ENCODE data around the gene DDO.

Gene DDO

DNA sequence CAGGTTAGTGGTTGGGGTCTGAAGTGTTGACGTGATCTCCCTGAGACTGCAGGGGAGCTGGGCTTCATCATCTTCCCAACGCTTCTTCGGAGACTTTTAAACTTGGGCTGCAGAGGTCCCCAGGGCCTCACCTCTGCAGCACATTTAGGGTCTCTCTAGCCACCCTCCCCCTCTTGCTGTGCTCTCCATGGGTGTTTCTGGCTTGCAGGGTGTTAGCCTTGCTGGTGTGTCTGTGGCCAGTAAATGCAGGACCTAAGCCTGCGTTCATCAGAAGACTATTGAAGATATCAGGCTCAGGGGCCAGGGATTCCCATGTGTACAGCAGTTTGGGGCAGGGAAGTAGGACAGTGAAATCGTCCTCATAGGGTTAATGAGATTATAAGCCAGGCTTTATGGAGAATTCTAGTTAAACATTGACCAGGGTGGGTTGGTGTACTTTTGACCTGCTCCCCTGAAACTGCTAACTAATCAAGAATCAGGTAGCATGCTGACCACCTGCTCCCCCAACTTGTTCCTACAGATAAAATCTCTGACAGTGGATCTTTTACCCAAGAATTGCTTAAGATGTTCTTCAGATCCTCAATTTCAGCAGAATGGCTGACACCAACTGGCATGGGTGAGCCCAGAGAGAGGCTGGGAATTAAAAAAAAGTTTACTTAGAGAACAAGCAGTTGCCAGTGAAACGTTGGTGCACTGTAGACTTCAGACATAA, 3.8 kb upstream of the DDO start:
- no peak for DNase-seq

DNA sequence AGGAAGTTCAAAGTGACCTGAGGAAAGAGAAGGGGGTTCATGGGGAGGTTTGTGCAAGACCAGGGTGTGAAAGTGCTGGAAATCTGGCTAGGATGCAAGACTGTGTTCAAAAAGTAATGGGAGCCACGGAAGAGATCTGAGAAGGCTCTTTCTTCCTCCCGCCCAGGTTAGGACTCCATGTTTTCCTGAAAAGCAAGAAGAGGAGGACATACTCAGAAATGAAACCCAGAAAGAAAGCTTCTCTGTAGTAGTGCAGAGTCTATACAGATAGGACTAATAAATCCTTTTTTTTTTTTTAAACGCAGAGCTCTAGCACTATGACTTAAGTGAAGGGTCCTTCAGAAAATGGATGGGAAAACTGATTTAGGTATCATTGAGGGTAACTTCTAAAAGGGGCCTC, 3.2 kb upstream of the DDO start:
- DNase-seq = no peak

DNA sequence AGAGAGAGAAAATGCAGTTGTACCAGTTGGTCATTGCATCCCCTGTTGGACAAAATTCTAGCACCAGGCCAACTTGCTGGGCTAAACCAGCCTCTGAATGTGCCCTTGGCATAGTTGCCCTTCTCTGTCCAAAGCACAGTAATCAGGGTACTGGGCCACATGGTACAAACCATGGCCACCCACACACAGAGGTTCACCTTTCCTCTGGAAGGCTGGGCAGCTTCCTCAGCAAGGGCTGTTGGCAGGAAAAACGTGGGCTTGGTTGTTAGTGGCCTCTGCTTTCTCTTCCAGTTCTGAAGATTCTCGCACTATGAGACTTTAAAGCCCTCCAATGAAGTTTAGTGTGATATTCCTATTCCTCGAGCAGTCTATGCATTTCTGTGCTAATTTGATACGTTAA, 706 bp downstream of the DDO start:
- DNase-seq = no peak

DNA sequence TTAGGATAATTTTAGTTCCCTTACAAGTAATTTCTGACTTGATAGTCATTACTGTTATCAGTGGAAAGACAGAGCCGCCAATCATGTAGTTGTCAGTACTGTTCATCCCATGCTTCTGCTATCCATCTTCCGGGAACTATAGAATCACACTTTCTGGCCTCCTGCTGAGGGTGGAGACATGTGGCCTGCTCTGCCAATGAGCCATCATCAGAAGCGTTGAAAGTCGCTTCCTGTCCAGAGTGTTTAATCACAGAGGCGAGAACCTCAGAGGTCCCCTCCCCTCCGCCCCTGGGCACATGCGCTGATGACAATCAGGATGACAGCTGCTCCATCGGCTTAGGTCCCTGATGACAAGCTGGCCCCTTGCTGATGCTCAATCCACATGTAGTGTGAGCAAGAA, 3.0 kb downstream of the DDO start:
- no peak for DNase-seq

DNA sequence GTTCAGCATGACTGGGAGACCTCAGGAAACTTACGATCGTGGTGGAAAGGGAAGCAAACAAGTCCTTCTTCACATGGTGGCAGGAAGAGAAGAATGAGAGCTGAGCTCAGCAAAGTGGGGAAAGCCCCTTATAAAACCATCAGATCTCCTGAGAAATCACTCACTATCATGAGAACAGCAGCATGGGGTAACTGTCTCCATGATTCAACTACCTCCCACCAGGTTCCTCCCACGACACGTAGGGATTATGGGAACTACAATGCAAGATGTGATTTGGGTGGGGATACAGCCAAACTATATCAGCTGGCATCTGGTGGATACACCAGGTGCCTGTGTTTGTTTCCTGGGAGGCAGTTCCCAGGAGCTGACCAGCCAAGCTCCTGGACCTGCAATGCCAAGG, 4.9 kb downstream of the DDO start:
- DNase-seq = no peak

DNA sequence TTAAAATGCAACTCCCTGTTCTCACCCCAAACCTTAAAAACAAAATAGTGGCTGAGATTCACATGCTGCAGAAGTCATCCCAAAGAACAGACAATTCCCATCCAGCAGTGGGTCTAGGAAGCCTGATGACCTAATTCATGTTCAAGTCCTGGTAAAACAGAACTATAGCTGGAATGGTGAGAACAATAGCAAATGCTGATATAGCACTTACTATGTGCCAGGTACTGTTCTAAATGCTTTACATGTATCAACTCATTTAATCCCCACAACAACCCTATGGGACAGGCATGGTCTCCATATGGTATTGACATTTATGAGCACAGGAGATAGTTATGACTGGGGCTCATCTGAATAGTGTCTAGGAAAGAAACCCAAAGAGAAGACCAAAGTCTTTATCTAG, 5.6 kb downstream of the DDO start:
- no peak for DNase-seq

DNA sequence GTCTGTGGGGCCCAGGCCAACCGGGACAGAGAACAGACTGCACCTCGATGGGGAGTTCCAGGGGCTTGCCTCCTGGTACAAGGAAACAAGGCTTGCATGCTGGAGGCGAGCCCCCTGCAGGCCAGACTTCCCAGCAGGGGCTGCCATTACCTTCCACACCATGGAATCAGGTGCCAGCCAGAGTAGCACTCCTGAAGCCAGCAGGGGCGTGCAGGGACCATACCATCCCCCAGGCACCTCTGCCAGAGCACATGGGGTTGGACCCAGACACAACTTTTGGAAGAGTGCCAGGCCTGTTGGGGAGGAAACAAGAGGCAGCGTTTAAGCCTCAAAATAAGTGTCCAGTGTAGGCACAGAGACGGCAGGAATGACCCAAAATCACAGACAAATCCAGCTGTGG, 6.5 kb downstream of the DDO start:
- DNase-seq = no peak

DNA sequence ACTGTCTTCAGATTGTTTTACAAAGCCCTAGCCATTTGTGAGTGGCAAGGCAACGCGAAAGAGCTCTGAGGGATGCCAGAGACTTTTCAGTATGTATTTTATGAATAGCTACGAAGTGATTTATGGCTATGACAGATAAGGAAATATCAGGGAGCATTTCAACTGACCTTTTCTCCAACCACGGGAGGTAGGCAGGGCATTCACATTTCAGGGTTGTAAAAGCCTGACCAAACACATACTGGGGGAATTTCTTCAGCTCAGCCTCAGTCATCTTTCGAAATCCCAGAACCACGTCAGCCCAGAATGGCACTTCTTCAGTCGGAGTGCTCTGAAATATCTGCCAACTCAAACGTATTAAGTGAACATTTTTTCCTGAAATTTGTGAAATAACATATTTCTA, 10.8 kb downstream of the DDO start:
- no peak for DNase-seq

DNA sequence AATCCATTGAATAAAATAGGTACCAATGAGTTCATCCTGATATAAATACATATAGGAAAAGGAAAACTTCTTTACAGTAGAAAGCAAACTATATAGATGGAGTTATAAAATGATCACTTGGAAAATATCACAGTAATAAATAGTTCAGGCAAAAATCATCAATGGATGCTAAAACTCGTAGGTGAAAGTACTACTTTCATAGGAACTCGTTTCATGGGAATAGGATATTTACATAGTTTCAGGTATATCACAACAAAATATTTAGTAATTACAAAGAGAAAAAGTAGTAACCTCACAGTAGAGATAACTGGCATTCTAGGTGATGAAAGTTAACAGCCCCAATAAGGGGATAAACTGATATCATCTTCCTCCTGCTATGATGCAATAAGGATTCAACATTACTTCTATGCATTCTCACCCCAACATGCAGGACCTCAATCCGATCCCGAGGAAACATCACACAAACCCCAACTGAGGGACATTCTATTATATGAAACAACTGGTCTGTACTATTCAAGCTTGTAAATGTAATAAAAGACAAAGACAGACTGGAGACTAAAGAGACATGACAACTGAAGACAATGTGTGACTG, 13.7 kb downstream of the DDO start:
- DNase-seq = no peak

DNA sequence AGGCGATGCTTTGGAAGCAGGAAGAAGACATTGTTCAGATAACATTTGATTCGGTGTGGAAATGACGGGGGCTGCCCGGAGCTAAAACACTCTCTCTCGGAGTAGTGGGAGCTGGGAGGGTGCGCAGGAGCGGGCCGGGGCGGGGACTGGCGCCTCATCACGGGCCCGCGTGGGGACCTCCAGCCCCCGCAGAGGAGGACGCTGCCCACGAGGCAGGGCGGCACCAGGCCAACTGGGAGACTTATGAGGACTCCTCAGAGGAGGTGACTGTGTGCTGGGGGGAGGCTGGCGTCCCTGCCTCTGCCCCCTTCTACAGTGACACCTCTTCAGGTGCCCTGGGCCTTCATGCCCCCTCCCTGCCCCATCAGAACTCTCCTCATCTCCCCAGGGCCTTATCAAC, 15.2 kb downstream of the DDO start:
- no peak for DNase-seq

DNA sequence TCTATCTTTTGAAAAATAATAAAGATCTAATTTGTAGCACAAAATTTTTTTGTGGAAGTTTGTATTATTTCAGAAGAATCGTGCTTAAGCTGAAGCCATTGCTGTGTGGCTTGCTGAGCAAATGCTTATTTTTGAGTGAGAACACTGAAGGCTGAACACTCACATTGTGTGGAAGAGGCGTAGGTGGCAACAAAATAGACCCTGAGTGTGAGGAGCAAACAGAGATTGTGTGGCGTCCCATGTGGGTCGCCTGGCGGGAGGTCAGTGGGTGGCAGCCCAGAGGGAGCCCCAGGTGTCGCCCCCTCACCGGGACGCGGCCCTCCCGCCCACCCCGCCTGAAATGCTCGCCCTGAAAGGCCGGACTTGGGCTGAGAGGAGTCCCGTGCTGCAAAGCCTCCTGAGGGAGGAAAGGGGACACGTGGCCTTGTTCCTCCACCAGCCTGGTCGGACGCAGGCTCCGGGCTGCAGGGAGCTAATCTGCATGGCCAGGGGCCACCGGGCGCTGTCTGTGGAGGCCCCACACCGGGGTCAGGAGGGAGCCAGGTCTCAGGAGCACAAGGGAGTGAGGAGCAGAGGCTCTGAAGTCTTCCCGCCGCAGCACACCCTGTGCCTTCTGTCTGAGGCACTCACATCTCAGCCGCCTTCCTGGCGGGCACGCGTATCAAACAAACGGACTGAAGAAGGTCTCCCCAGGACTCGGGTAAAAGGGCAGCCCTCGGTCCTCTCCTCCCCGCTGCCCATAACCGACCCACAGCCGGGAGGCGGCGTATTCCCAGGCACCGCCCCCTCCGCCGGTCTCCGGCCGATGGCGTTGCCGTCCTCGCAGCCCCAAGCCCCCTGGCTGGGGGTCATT, 15.9 kb downstream of the DDO start:
- no peak for DNase-seq

DNA sequence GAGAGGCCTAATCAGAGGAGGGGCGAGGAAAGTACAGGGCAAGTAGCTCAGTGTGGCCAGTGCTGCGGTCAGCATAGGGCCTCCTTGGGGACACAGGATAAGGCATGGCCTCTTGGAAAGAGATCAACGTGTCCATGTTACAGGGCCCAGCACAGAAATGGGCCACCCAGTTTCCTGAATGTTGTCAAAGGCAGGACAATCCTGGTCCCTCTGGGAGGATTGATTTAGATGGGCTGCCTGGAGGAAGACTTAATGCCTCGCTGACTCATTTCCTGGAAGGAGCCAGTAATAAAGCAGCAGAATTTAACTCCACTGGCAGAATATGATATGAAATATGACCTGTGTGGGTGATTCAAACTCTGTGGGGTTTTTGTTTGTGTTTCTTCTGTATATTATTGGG, 16.6 kb downstream of the DDO start:
- DNase-seq = no peak

DNA sequence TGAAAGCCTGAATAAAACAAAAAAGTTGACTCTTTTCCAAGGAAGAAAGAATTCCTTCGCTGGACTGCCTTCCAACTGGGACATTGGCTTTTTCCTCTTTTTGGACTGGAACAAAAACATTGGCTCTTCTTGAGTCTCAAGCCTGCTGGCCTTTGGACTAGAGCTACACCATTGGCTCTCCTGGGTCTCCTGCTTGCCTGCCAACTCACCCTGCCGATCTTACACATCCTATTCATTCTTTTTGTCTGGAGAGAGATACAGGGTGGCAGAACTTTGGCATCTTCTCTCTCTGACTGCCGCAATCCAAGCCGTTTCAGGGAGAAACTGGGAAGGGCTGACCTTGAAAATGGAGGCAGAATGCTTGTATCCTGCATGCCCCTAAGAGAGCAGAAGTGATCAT, 20.2 kb downstream of the DDO start:
- DNase-seq = no peak

DNA sequence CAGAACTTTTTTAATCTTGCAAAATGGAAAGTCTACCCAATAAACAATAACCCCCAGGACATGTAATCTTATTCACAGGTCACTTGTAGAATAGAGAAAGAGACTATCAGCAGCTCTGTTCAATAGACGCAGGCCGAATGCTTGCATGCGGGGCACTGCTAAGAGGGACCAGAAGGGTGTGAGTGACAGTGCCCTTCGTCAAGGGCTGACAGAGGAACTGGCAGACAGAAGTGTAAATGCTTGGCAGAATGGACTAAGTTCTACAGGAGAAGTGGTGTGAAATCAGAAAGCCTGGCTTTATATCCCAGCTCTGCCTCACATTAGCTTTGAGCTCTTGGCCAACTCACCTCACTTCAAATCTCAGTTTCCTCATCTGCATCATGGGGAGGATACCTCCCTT, 21.0 kb downstream of the DDO start:
- DNase-seq = no peak

DNA sequence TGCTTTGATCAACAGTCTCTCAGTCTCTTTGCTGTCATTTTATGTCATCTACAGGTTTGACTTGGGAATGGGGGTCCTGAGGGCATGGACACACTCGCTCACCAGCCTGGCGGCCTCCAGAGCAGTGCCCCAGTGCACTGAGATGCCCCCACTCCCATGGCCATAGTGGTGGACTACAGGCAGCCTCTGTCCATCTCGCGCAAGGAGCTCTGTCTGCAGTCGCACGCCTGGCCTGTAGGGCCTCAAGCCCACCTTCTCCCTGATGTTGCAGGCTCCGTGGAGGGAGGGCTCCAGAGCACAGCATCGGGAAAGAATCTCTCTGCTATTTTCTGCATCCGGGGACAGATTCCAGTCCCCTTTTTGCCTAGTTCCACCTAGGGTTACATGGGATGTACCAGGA, 22.6 kb downstream of the DDO start:
- DNase-seq = no peak

DNA sequence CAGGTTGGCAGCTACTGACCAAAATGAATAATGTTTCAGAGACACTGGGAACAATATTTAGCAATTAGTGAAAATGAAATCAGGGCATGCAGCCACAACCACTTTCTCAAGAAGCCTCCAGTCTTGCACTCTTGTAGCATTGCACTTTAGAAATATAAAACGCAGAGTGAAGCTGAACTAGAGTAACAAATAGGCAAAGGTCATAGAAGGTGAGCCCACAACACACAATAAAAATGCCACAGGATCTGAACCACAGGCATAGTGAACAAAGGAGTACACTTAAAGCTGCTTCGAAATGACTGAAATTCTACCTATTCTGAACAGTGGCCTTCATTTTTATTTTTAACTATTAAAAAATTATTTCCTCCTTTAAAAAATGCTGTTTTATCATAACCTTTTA, 25.0 kb downstream of the DDO start:
- no peak for DNase-seq

DNA sequence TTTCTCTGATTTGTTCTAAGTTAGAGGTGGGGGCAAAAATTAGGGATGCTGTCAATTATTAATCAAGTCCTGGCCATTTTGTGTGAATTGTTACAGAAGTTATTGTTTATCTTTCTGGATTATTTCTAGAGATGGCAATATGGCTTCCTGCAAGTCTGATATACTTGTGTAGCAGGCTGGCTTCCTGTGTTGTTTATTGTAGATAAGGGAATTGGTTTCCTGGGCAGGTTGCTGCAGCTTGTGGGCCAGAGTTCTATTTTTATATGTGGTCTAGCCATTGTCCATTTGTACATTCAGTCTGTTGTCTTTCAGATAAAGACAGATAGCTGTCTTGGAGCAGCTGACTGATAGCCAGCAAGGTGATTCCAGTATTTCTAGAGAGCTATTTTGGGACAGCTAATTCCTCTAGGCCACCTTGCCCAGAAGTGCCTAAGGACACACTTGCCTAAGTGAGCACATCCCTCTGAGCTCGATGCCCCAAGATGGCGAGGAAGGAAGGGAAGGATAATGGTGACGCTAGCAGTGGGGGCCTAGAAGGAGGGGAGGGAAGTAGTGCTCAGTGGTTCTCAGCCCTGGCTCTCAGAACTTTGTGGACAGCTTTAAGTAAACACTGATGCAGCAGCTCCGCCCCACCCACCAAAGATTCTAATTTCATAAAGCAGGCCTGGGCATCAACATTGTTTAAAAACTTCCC, 25.5 kb downstream of the DDO start:
- DNase-seq = no peak

DNA sequence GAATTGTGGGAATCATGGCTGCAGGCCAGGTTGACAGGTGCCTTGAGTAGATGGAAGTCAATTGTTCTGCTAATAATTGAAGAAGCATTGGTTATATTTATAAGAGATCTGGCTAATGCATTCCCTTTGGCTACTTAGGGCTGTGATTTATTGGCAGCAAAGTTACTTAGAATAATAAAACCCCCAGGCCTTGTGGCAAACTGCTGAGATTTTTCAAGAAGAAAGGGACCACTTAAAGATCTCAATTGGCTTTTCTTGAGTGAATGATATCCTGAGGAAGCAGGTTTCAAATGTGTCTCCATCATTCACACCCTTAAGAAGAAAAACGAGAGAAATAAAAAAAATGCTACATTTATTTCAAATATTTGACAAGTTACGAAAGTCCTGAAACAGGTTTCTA, 27.4 kb downstream of the DDO start:
- no peak for DNase-seq

DNA sequence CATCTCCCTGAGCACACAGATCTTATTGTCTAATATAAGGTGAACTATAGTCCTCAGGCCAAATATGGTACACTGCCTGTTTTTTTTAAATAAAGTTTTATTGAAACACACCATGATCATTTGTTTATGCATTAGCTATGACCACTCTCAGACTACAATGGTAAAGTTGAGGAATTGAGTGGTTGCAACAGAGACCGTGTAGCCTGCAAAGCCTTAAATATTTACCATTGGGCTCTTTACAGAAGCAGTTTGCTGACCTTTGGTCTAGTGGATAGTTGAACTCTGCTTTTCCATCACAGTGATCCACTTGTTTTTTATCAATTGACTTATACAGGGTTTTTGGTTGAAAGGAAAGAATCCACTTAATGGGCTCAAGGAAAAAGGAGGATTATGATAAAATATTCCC, 29.9 kb downstream of the DDO start:
- DNase-seq = no peak

DNA sequence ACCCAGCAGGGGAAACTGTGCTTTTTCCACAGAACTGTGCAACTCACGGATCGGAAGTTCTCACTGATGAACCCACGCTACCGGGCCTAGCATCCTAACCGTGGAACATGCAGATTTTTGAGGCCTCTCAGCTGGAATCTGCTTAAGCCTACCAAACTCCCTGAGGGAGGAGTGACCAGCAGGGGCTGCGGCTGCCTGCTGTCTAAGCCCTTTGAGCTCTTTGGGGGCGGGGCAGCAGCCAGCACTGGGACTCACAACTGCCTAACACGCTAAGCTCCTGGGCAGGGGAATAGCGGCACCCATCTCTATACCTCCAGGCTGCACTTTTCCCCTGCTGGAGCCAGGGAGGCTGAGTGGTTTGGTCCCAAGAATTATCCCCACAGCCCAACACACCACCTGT, 36.8 kb downstream of the DDO start:
- no peak for DNase-seq

DNA sequence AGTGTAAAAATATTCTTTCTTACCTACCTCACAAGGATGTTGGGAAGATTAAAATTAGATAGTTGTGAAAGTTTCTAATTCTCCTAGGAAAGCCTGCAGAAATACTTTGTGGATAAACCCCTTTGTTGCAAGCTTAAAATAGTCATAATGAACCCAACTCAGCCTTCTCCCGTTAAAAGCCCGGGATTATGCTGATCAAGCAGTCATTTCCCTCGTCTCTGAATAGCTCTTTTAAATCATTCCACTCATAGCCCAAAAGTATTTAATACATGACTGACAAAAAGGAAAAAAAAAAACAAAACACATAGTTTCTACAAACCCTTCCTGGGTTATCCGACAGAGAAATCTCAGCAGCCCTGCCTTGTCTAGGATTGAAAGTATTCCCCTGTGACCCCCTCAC, 46.3 kb downstream of the DDO start:
- no peak for DNase-seq

DNA sequence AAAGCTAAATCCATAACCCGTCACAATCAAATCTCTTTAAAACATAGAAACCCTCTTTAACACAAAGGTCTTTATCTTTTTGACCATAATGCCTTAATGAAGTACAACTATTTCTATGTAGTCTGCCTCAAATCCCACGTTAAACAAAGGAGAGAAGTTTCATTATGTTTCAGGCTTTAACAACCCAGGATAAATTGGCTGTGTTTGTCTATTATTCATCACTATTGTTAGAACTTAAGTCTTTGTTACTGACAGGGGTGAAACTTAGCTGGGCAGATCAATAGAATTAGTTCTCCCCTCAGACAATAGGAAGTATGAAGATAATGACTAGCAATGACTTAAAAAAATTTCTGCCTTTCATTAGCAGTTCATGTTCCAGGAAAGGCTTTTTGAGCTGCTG, 47.1 kb downstream of the DDO start:
- no peak for DNase-seq

DNA sequence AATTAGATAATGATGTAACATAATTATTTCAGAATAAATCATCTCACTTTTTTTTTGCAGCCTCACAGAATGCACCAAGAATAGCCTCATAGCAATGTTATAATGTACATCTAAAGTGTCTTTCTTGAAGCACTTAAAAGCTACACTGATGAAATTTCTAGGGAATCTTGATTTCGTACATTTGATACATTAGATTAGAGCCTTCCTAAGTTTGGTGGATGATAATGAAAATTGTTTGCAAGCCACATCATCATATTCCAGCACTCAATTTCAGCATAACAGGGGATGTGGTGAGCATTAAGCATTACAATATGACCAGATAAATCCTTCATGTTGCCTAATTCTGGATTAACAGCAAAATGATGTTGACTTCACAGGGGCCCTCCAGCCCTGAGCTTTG, 47.5 kb downstream of the DDO start:
- no peak for DNase-seq

DNA sequence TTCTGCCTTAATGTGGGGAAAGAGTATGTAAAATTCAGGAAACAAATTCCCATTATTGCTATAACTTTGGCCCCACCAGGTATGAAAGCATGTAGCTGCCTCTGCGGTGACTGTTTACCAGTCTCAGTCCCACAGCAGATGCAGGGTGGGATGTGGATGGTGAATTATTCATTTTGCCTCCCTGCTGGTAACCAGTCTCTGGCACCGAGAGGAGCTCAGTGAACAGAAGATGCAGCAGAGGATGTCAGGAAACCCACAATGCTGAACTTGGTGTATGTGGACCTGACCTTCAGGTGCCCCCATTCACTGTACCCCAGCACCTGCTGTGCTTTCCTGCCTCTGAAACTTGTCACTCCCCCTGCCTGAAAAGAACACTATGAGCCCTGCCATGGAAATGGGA, 48.4 kb downstream of the DDO start:
- no peak for DNase-seq
